Stimulated activated CD4-positive, alpha-beta T cell treated with anti-CD3 and anti-CD28 coated beads, Interleukin-15, amount 100 ng/mL, for 24 hours (primary cell): ENCODE measurements around the gene MYOC.
"Not testable (repeated sequence)": the region's sequence is repeated elsewhere in the genome, so short reads cannot be mapped to it uniquely, and the experiment has no call there.

Experiments
- DNase-seq: peaks from one replicate; pipeline ENCODE4 v3.0.0-alpha.2; 2020

MYOC gene

GRCh38 chr1:171646249-171646560 is 6.3 kb downstream of the MYOC start:
- no peak for DNase-seq

- no peak for DNase-seq
Observed at GRCh38 chr1:171645553-171646248, 6.8 kb downstream of the MYOC start.

- DNase-seq = peak; percentile 79
Observed at GRCh38 chr1:171644805-171645483, 7.5 kb downstream of the MYOC start.

GRCh38 chr1:171643156-171643555 is 9.3 kb downstream of the MYOC start:
- DNase-seq = no peak

- no peak for DNase-seq
Observed at GRCh38 chr1:171642197-171642596, 10.3 kb downstream of the MYOC start.

- no peak for DNase-seq
Observed at GRCh38 chr1:171641076-171641864, 11.2 kb downstream of the MYOC start.

GRCh38 chr1:171640225-171640624 is 12.3 kb downstream of the MYOC start:
- no peak for DNase-seq

- DNase-seq = no peak
Observed at GRCh38 chr1:171637928-171638576, 14.4 kb downstream of the MYOC start.

- no peak for DNase-seq
Observed at GRCh38 chr1:171636141-171636540, 16.3 kb downstream of the MYOC start.

- no peak for DNase-seq
Observed at GRCh38 chr1:171635661-171636060, 16.8 kb downstream of the MYOC start.

GRCh38 chr1:171628225-171628624 is 24.3 kb downstream of the MYOC start:
- DNase-seq = no peak

GRCh38 chr1:171627020-171627419 is 25.5 kb downstream of the MYOC start:
- DNase-seq = no peak

- no peak for DNase-seq
Observed at GRCh38 chr1:171625225-171625624, 27.3 kb downstream of the MYOC start.

- DNase-seq = no peak
Observed at GRCh38 chr1:171623651-171624331, 28.7 kb downstream of the MYOC start.

- DNase-seq = no peak
Observed at GRCh38 chr1:171622152-171622462, 30.4 kb downstream of the MYOC start, which contains the start of gene MYOCOS. MYOCOS (plus strand) TSS chr1:171622243; CDS start chr1:171623884, 1,641 bp downstream.

GRCh38 chr1:171616586-171616985 is 35.9 kb downstream of the MYOC start:
- no peak for DNase-seq

GRCh38 chr1:171615122-171615906 is 37.2 kb downstream of the MYOC start:
- not testable (repeated sequence) for DNase-seq

GRCh38 chr1:171613282-171613681 is 39.2 kb downstream of the MYOC start:
- DNase-seq = no peak

GRCh38 chr1:171611306-171611705 is 41.2 kb downstream of the MYOC start:
- DNase-seq = no peak

GRCh38 chr1:171610385-171610784 is 42.1 kb downstream of the MYOC start:
- DNase-seq = no peak

- no peak for DNase-seq
Observed at GRCh38 chr1:171606402-171606941, 46.0 kb downstream of the MYOC start.

GRCh38 chr1:171603042-171603441 is 49.4 kb downstream of the MYOC start:
- DNase-seq = not testable (repeated sequence)
